HG03442 (cell line): ENCODE measurements around the gene SPACA9.

Experiments
- ATAC-seq: cut with Tn5 transposase; IDR thresholded peaks from one replicate; pipeline ENCODE4 v1.9.1; 2021; ENCODE audit warnings: mild to moderate bottlenecking, moderate library complexity; ENCODE audit not compliant: unreplicated experiment

Gene SPACA9

DNA sequence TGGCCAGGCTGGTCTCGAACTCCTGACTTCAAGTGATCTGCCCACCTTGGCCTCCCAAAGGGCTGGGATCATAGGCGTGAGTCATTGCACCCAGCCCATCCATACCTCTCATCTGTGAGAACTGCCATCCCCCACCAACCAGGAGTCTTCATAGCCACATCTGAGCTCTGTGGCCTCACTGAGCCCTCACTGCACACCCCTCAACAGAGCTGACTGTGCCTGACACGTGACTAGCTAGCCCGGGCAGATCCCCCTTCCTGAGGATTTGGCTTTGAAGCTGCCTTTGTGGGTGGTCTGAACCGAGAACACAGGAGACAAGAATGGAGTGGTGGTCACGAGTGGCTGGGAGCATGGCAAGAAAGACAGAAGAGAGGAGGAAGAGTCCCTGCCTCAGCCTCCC, 16.2 kb upstream of the SPACA9 start:
- ATAC-seq = no peak

DNA sequence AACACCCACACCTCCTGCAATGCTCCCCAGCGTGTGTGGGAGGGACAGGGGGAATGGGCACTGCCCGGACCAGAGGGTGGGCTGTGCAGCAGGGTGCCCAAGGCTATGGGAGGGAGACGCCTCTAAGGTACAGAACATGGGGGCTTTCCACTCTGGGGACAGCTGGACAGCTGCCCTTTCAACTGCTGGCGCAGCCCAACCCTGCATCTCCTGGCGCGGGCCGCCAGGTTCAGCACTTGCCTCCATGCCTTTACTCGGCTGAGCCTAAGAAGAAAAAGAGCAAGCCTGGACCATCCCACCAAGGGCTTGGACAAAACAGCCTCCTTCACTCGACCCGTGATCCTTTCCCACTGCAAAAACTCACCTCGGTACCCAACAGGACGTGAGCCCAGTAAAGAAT, 15.6 kb upstream of the SPACA9 start:
- ATAC-seq = no peak

DNA sequence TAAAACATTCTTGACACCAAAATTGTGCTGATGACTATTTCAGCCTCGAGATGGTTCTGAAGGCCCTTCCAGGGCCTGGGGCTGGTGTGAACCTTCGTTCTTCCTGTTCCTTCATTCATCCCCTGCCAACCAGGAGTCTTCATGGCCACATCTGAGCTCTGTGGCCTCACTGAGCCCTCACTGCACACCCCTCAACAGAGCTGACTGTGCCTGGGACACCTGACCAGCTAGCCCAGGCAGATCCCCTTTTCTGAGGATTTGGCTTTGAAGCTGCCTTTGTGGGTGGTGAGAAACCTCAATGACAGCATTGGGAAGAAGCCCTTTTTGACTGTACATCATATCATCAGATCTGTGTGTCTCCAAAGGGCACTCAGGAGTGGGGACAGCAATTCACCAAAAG, 14.4 kb upstream of the SPACA9 start:
- no peak for ATAC-seq

DNA sequence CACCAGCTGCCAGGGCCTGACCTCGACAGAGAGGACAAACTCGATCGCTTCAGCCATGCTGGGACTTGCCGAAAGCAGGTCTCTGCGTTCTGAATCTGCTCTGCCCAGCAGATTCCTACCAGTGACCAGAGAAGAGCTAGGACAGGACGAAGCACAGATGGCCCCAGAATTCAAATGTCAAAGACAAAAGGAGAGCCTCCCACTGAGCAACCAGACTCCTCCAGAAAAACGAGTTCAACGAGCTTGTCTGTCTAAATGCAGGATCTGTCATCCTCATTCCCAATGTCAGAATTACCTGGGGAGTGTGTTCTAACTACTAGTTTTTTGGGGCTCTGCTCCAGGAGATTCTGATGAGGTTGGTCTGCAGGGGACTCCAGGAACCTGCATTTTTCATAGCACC, 14.0 kb upstream of the SPACA9 start:
- ATAC-seq = no peak

DNA sequence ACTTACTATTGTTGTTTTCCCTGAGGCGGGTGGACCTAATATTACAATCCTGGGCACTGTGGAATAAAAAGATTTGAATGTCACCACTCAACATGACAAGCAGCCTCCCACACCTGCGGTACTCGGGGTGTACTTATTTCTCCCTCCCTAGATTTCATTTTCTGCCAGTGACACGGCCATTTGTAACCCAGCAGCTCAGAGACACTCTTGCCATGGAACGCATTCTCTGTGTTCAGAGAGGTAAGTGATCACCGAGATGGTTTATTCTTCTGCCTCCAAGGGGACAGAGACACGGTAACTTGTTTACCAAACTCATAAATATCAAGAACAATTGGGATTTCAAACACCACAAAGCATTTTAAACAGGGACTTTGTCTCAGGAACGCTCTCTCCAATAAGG, 11.8 kb upstream of the SPACA9 start:
- ATAC-seq = no peak

DNA sequence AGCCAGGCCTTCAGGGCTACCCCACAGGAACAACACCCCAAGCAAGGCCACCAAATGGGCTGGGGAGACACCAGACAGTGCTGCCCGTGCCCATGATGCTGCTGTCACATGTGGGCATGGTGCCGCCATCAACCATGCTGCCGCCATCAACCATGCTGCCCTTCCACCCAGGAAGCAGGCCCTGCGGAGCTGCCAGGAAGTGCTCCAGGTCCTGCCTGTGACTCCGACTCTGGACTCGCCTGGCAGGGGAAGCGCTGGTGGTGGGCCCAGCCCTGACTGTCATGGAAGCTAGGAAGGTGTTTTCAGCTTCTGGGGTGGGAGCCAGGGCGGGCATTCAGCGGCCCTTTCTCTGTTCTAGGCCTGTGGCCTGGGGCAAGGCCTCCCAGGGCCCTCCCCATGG, 9.4 kb upstream of the SPACA9 start:
- no peak for ATAC-seq

DNA sequence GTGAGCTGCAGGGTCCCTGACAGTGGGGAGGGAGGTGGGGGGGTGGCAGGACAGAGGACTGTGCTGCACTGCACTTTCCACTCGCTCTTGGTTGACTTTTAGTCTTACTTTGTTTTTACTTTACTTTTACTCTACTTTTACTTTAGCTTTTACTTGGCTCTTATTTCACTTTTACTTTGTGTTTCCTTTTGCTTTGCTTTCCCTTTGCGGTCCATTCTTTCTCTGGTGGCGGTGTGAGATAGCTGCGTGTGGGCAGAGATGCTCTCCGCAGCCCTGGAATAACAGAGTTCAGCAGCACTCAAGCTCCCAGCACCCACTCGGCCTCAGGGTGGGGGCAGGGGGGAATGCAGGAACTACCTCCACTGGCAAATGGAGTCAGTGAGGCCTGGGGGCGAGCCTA, 5.3 kb upstream of the SPACA9 start:
- ATAC-seq = no peak

DNA sequence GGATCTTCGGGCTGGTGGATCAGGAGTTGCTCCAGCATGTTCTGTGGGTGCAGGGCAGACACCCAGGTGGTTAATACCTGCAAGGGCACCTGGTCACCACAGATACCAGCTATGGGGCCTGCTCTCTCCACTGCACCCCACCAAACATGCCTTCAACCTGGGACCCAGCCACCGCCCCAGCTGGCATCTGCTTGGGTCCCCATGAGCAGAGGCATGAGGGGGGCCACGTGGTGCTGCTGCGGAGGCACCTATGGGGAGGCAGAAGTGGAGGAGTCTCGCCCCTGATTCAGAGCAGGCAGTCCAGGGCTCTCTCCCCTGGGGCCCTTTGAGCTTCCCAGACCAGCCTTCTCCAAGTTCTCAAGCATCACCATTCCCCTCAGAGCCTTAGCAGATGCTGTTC, 3.5 kb upstream of the SPACA9 start:
- no peak for ATAC-seq

DNA sequence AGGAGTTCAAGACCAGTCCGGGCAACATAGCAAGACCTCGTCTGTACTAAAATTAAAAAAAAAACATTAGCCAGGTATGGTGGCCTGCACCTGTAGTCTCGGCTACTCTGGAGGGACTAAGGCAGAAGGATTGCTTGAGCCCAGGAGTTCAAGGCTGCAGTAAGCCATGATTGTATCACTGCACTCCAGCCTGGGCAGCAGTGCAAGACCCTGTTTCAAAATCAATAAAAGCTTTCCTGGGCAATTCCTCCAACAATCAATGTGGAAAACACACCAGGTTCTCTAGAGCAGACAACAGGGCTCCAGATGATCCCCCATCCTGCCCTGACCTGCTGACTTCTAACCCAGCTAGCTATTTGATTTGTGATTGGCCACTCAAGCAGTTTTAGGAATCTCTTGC, 1.8 kb upstream of the SPACA9 start:
- ATAC-seq = no peak

DNA sequence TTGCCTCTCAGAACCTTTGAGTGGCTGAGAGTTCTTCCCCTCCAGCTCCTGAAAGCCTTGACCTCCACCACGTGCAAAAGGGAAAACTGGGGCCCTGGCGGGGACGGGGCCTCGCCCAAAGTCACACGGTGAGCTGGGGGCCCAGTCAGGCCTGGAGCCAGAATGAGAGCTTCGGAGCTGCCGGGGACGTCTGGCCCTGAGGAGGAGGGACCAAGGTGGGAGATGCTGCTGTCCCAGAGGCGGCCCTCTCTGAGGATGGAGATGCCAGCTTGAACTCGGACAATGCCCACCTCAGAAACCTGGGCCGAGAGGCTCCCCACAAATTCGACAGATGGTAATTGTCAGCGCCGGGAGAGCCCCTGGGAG, 1.3 kb upstream of the SPACA9 start:
- ATAC-seq = no peak

DNA sequence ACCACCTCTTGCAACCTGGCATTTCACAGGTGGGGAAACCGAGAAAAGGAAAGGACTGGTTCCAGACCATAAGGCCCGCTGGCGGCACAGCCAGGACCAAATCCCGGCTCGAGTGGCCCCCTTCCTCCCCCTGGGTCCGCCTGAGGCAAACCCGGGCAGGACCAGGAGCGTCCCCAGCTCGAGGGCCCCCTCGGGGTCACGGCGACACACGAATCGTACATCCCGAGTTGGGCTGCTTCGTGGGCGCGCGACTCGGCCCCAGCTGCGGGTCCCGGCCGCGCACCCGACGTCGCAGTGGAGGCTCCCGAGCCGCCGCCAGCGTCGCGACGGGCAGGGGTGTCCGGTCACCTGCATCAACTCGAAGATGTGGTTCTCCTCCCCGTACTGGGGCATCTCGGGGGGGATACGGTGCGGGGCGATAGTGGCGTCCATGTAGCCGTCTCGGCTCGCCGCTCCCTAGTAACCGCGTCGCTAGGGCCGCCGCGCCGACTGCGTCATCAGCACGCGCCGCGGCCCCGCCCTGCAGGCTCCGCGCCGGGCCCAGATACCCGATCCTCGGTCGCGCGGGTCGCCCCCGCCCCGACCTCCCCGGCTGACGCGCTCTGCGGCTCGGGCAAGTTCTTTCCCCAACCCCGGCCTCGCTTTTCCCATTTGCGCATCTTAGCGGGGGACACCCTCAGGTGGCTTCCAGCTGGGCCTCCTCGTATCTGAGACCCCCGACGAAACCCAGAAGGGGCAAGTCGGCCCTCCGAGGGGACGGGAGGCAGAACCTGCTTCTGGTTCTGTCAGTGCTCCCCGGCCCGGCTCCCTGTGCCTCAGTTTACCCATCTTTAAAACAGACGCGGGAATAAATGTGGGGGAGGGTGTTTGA, 639 bp upstream of the SPACA9 start, which contains the start of gene AK8:
Gene AK8 (minus strand): TSS at position 461 of the 871 bp plus-strand sequence. CDS start 29 bp downstream, at position 432.
- no peak for ATAC-seq

DNA sequence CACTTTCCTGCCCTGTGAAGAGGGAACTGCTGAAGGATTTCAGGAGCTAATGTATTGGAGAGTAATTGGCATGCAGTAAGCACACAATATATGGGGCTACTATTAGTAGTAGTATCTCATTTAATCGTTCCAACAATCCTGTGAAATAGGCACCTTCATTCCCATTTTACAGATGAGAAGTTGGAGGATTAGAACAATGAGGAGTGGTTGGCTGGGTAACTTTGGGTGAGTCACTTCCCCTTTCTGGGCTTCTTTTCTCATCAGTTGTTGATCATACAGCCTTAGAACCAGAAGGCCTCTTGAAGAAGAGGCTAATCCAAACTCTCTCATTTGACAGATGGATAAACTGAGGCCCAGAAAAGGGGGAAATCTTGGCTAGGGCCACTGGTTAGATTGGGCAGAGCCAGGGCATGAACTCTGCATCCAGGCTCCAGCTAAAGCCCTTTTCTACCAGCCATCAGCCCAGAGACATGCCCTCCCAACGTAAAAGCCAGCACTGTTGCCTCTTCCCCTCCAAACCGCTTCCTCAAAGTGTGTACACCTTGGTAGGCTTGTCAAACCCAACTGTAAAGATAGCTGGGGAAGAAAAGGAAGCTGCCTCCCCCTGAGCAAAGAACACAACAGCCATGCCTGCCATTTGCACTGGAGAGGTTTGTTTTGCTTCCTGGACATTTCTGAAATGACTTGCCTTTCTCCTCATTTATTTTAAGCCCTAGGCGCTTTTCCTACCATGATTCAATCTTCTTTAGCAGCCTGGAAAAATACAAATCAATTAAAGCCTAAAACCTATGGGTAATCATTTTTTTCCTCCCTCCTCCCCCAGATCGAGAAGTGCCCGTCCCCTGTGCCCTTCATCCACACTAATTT, 992 bp downstream of the SPACA9 start:
- ATAC-seq = no peak

DNA sequence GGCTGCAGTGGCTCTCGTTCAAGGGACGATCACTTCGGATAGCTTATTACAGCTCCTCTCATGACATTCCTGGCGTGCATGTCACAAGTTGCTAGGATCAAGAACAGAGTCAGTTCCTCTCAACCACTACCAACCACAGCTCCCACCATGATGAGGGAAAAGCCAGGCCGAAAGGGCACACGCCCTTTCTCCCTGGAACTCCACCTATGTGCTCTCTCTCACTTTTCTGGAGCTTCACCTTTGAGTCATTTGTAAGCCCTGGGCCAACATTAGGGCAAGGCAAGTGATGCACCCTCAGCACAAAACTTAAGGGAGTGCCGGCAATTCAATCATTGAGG, 1.6 kb downstream of the SPACA9 start:
- no peak for ATAC-seq

DNA sequence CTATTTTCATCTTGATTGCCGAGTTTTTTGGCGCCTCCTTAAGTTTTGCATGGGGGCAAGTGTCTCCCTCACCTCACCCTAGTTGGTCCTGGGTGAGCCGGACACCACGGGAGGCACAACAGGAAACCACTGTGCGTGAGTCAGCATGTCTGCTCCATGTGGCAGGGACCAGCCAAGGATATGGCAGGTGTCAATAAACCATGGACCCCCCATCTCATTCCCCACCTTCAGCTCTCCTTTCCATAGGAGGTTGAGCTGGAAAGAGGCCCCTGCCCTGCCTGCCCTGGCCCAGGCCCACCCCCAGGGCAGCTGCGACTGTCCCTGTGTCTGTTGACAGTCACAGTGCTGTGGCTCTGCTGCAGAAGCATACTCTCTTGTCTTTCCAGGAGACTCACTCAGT, 3.1 kb downstream of the SPACA9 start:
- ATAC-seq = no peak

DNA sequence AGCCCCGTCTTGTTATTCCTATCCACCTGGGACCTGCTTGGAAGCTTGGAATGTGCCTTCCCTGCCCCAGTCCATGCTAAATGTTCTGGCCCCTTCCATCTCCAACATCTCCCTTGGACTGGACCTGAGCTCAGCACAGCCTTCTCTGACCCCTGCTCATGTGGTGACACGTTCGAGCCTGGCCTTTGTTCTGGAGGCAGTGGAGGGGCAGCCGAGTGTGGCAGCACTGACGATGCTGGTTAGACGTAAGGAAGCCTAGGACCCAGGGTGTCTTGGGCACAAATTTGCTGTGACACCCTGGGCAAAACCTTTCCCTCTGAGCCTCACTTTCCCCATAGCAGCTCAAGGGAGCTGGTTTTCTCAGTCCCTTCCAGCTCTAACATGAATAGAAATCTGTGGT, 3.9 kb downstream of the SPACA9 start:
- no peak for ATAC-seq

DNA sequence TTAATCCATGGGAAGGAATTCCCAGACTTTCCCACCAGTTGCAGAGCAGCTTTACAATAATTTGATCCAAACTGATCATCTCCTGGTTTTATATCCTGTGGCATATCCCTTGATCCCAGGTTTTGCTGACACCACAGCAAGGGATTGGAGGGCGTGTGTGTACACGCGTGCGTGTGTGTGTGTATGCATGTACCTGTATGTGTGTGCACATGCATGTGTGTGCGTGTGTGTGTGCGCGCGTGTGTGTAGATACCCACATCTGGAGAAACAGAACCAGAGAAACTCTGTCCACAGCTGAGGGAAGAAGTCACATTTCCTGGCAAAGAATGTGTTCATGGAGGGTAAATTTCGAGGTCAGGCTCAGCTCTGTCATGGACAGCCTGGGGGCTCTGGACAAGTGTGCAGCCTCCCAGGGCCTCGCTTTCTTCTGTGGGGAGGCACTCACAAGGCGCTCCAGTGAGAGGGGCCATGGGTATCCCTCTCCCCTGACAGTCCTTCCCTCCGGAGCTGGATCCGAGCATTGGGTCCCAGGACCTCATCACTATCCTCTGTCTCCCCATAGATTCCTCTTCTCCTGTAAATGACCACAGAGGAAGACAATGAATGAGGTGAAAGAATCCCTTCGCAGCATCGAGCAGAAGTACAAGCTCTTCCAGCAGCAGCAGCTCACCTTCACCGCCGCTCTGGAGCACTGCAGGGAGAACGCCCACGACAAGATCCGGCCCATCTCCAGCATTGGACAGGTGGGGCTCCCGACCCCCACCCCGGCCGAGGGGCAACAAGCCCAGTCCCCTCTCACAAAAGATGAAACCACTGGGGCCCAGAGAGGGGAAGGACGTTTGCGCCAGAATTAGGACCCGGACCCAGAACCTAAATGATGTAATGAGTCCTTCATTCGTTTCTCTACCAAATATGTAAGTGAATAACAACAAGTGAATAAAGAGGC, 4.9 kb downstream of the SPACA9 start:
- ATAC-seq = no peak

DNA sequence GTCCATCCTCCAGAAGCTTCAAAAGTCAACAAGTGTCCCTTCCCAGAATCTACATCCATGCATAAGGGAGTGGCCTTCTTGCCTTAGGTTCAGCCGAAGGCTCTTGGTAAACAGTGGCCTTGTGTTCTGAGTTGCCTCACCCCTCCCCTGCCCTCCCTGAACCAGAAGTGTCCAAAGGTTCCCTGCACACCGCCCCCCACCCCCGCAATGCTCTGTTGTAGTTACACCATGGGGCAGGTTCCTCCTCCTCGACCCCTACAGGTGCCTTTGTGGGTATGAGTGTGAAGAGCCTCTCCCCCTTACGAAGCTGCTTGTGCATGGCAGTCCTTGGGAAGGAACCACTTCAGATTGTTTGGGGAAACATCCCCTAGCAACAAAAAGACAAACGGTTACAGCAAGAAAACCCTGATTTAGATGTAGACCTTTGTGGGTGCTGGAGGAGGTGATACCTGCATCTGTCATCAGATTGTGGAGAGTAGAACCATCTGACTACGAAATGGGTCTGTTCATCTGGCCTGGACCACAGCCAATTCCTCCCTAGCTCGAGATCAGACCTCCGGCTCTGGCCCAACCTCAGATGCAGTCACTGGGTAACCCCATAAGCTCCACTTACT, 7.1 kb downstream of the SPACA9 start:
- ATAC-seq = no peak

DNA sequence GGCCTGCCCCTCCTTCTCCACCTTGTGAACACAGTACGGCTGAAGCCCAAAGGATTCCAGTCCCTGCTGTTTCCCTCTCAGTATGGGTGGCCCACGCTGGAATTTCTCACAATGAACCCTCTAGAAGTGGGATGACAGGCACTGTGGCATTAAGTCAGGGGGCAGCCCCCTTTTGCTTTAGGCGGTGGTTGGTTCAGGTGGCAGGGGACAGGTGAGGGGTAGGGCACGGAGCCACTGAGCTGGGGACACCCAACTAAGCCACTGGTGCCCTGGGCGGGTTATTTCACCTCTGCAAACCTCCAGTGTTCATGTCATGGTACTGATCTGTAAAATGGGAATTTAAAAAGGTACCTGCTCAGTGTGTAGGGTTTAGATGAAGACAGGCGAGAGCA, 7.6 kb downstream of the SPACA9 start:
- ATAC-seq = no peak

DNA sequence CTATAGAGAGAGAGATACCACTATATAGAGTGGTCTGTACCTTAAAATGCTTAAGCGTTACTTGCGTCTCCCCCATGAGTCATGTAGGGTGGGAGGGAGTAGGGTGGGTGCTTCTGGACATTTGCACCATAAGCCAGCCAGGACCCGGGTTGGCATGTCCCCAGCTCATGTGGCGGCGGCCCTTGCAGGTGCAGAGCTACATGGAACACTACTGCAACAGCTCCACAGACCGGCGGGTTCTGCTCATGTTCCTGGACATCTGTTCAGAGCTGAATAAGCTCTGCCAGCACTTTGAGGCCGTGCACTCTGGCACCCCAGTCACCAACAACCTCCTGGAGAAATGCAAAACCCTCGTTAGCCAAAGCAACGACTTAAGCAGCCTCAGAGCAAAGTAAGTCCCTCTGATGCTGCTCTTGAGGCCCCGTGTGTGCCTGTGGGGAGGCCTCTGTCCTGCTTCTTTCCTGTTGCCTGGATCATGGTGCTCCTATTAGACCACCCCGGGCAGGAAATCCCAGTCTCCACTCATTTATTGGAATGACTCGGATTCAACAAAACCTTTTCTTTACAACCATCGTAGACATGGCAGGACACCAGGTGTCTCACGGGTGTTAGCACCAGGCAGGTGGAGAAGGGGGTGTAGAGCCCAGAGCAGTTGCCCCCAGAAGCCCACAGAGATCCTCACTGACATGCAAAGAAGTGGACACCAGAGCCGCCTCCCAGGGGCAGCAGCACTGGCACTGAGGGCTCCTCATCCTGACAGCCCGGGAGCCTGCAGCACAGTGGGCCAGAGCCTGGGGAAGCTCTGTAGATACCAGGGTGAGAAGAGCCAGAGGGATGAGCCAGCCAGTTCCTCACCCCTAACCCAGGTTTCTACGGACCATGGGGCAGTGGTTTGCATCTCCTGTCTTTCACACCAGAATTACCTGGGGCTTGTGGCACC, 8.8 kb downstream of the SPACA9 start:
- no peak for ATAC-seq

DNA sequence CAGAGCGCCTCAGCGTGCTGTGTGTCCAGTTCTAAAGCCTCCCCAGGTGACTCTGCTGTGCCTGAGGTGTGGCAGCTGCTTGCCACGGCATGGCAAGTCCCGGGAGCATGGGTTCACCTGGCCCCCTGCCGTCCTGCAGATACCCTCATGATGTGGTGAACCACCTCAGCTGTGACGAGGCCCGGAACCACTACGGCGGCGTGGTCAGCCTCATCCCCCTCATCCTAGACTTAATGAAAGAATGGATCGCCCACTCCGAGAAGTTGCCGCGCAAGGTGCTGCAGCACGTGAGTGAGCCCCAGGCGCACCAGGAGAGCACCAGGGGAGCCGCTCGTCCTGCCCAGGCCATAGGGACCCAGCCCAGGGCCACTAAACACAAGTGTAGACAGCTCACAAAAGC, 9.5 kb downstream of the SPACA9 start:
- no peak for ATAC-seq
